ENCODE results near the gene TCTN1.
A peak's percentile ranks its signal among the peaks of the same experiment; 100 is the strongest.

The TCTN1 gene

GRCh38 chr12:110575326-110575725 is 38.6 kb upstream of the TCTN1 start:
- DNase-seq (ENCODE audit: extremely low read depth, low read depth) = no peak
- no peak for TF ChIP-seq CTCF (IDR thresholded peaks at IDR 0.05; ENCODE audit: low read depth, low read length)

GRCh38 chr12:110576504-110576903 is 37.4 kb upstream of the TCTN1 start:
- TF ChIP-seq CTCF (IDR thresholded peaks at IDR 0.05; ENCODE audit: low read depth, low read length) = no peak
- DNase-seq (ENCODE audit: extremely low read depth, low read depth) = no peak

- peak; percentile 48 for DNase-seq (ENCODE audit: extremely low read depth, low read depth)
- TF ChIP-seq CTCF (IDR thresholded peaks at IDR 0.05; ENCODE audit: low read depth, low read length) = no peak
Measured at GRCh38 chr12:110577864-110578693, 35.9 kb upstream of the TCTN1 start.

- DNase-seq (ENCODE audit: extremely low read depth, low read depth) = no peak
- TF ChIP-seq CTCF (IDR thresholded peaks at IDR 0.05; ENCODE audit: low read depth, low read length) = no peak
Measured at GRCh38 chr12:110578694-110579534, 35.0 kb upstream of the TCTN1 start.

- DNase-seq (ENCODE audit: extremely low read depth, low read depth) = no peak
- TF ChIP-seq CTCF (IDR thresholded peaks at IDR 0.05; ENCODE audit: low read depth, low read length) = no peak
Measured at GRCh38 chr12:110579535-110580253, 34.2 kb upstream of the TCTN1 start.

- TF ChIP-seq CTCF (IDR thresholded peaks at IDR 0.05; ENCODE audit: low read depth, low read length) = no peak
- no peak for DNase-seq (ENCODE audit: extremely low read depth, low read depth)
Measured at GRCh38 chr12:110581931-110582275, 32.0 kb upstream of the TCTN1 start.

Data from AG09319 (cell line).